ENCODE measurements around the gene EEF1B2. TPM values are rescaled to one million over a fixed set of nuclear protein-coding genes. Genes with fewer than 3 reads are reported as not detected.

Gene EEF1B2
- total and polyA plus RNA-seq, 2 donors from 2014 or later, result 444 to 529 TPM

GRCh38 chr2:206208900-206209299 is 49.2 kb downstream of the EEF1B2 start:
- TF ChIP-seq CTCF (IDR thresholded peaks at IDR 0.05; ENCODE audit: borderline replicate concordance, extremely low read depth, insufficient read depth), result no peak
- FAIRE-seq, result no peak
- DNase-seq, result no peak

GRCh38 chr2:206211657-206212255 is 52.1 kb downstream of the EEF1B2 start:
- no peak overlapping the region for H3K9ac ChIP-seq (ENCODE audit: low read length in 3 of 3)
- FAIRE-seq, result no peak

More at GRCh38 chr2:206208900-206209299, 49.2 kb downstream of the EEF1B2 start:
- H3K4me1 ChIP-seq (ENCODE audit: control insufficient read depth in 2 of 3, insufficient read depth in 2 of 3, low read depth in 1 of 3, low read length in 3 of 3), result peaks cover 0 to 3% (median 0%) of the 10 kb centered on the region in 3 donors
- H3K9me3 ChIP-seq (ENCODE audit: control insufficient read depth in 2 of 3, insufficient read depth in 1 of 3, low read length in 3 of 3), result no peaks in the 10 kb centered on the region
- H3K9ac ChIP-seq (ENCODE audit: low read length in 3 of 3), result no peak overlapping the region
- H3K27ac ChIP-seq (ENCODE audit: low read depth in 2 of 2, low read length in 2 of 2), result no peak overlapping the region
- no peak overlapping the region for H3K4me3 ChIP-seq (ENCODE audit: low read length in 3 of 3)
- no peaks in the 10 kb centered on the region for H3K27me3 ChIP-seq (ENCODE audit: control insufficient read depth, insufficient read depth, low read length)
- H3K36me3 ChIP-seq (ENCODE audit: control insufficient read depth in 2 of 3, insufficient read depth in 3 of 3, low read length in 3 of 3), result no peaks in the 10 kb centered on the region
- intact Hi-C loops (cut with DNase I), result no loop called here

More at GRCh38 chr2:206211657-206212255, 52.1 kb downstream of the EEF1B2 start:
- intact Hi-C loops (cut with DNase I), result no loop called here
- H3K4me3 ChIP-seq (ENCODE audit: low read length in 3 of 3), result no peak overlapping the region
- no peak overlapping the region for H3K27ac ChIP-seq (ENCODE audit: low read depth in 2 of 2, low read length in 2 of 2)
- H3K27me3 ChIP-seq (ENCODE audit: control insufficient read depth, insufficient read depth, low read length), result no peaks in the 10 kb centered on the region
- no peaks in the 10 kb centered on the region for H3K36me3 ChIP-seq (ENCODE audit: control insufficient read depth in 2 of 3, insufficient read depth in 3 of 3, low read length in 3 of 3)
- DNase-seq, result no peak
- no peak for TF ChIP-seq CTCF (IDR thresholded peaks at IDR 0.05; ENCODE audit: borderline replicate concordance, extremely low read depth, insufficient read depth)
- no peaks in the 10 kb centered on the region for H3K9me3 ChIP-seq (ENCODE audit: control insufficient read depth in 2 of 3, insufficient read depth in 1 of 3, low read length in 3 of 3)
- H3K4me1 ChIP-seq (ENCODE audit: control insufficient read depth in 2 of 3, insufficient read depth in 2 of 3, low read depth in 1 of 3, low read length in 3 of 3), result peaks cover 0 to 3% (median 0%) of the 10 kb centered on the region in 3 donors

Other genes starting within 250 kb of the EEF1B2 start
- gene INO80D, start 73.7 kb upstream of the EEF1B2 start, total RNA-seq, result 29.9 TPM
- gene INO80D, start 73.7 kb upstream of the EEF1B2 start, polyA plus RNA-seq (ENCODE audit: insufficient read depth, low read depth, low replicate concordance), result 1.7 TPM
- gene NDUFS1, start 451 bp upstream of the EEF1B2 start, total RNA-seq, result 97.2 TPM
- gene NDUFS1, start 451 bp upstream of the EEF1B2 start, polyA plus RNA-seq (ENCODE audit: insufficient read depth, low read depth, low replicate concordance), result 67.6 TPM
- gene ZDBF2, start 114.8 kb downstream of the EEF1B2 start, total RNA-seq, result 10.5 TPM
- 0.90 TPM for gene ZDBF2, start 114.8 kb downstream of the EEF1B2 start, polyA plus RNA-seq (ENCODE audit: insufficient read depth, low read depth, low replicate concordance)